22Rv1 (cell line): ENCODE measurements around the gene PCDH15.

Experiments used
- ZFX ChIP-seq: fragments of 450-650 bp; IDR thresholded peaks from 2 replicates; pipeline ENCODE4 v1.6.1; 2017; ENCODE audit warnings: antibody characterized with exemption, borderline replicate concordance
- TF ChIP-seq, protein P1 (sequence below): fragments of 450-650 bp; IDR thresholded peaks from 2 replicates; pipeline ENCODE4 v1.5.1; 2017; ENCODE audit warnings: mild to moderate bottlenecking

DNA sequence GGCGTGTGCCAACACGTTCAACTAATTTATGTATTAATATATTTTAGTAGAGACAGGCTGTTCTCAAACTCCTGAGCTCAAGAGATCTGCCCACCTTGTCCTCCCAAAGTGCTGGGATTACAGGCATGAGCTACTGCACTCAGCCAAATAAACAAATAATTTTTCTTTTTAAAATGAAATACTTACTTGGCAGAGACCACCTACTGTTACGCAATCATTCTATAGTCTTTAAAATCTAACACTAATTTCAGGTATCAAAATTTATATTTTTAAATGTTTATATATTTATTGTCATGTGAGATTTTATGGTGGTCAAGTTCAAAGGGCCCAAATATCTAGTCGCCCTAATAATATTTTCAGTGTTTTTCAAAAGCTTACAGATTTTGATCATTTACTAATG, 323.3 kb downstream of the PCDH15 start:
- TF ChIP-seq, protein P1, sequence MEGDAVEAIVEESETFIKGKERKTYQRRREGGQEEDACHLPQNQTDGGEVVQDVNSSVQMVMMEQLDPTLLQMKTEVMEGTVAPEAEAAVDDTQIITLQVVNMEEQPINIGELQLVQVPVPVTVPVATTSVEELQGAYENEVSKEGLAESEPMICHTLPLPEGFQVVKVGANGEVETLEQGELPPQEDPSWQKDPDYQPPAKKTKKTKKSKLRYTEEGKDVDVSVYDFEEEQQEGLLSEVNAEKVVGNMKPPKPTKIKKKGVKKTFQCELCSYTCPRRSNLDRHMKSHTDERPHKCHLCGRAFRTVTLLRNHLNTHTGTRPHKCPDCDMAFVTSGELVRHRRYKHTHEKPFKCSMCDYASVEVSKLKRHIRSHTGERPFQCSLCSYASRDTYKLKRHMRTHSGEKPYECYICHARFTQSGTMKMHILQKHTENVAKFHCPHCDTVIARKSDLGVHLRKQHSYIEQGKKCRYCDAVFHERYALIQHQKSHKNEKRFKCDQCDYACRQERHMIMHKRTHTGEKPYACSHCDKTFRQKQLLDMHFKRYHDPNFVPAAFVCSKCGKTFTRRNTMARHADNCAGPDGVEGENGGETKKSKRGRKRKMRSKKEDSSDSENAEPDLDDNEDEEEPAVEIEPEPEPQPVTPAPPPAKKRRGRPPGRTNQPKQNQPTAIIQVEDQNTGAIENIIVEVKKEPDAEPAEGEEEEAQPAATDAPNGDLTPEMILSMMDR: no peak
- TF ChIP-seq ZFX: no peak
